ENCODE measurements around the gene SPTLC1.
"Not testable (repeated sequence)": the region's sequence is repeated elsewhere in the genome, so short reads cannot be mapped to it uniquely, and the experiment has no call there.

Gene SPTLC1

GRCh38 chr9:92115071-92115858 lies at the start of gene SPTLC1:
Gene SPTLC1, minus strand, starts transcription at chr9:92115413. Its CDS starts 43 bp downstream, at chr9:92115370.
- DNase-seq (ENCODE audit: low spot score in 2 of 2) (peak; percentile 91 to 92), ATAC-seq (replicated peaks; ENCODE audit: extremely low read depth, poor library complexity, severe bottlenecking) (peak; percentile 96)
- Mint-ChIP-seq H3K4me3 (peak within 1 kb of the TSS; percentile 99), H3K27ac (ENCODE audit: low read depth) (peak within 1 kb of the TSS; percentile 99), H3K9me3 (no peaks in the 10 kb centered on the region), H3K4me1 (peaks cover 39% of the 10 kb centered on the region), H3K27me3 (no peaks in the 10 kb centered on the region), H3K36me3 (ENCODE audit: insufficient read depth) (peaks cover 13% of the 10 kb centered on the region)

GRCh38 chr9:92164975-92165374 lies 49.8 kb upstream of the SPTLC1 start:
- Mint-ChIP-seq H3K4me1 (no peaks in the 10 kb centered on the region), H3K27ac (ENCODE audit: low read depth) (no peak overlapping the region)
- ATAC-seq (replicated peaks; ENCODE audit: extremely low read depth, poor library complexity, severe bottlenecking) = no peak

GRCh38 chr9:92164490-92164889 lies 49.3 kb upstream of the SPTLC1 start:
- DNase-seq (ENCODE audit: low spot score in 2 of 2) = no peak
- H3K9me3 Mint-ChIP-seq = peaks cover 18% of the 10 kb centered on the region
- no peak overlapping the region for H3K27ac Mint-ChIP-seq (ENCODE audit: low read depth)
- H3K4me3 Mint-ChIP-seq = no peak overlapping the region
- H3K4me1 Mint-ChIP-seq = no peaks in the 10 kb centered on the region
- peaks cover 46% of the 10 kb centered on the region for H3K27me3 Mint-ChIP-seq
- no peaks in the 10 kb centered on the region for H3K36me3 Mint-ChIP-seq (ENCODE audit: insufficient read depth)
- no peak for ATAC-seq (replicated peaks; ENCODE audit: extremely low read depth, poor library complexity, severe bottlenecking)

More at GRCh38 chr9:92164975-92165374, 49.8 kb upstream of the SPTLC1 start:
- H3K36me3 Mint-ChIP-seq (ENCODE audit: insufficient read depth) = no peaks in the 10 kb centered on the region
- peaks cover 41% of the 10 kb centered on the region for H3K27me3 Mint-ChIP-seq
- no peak overlapping the region for H3K4me3 Mint-ChIP-seq
- no peak for DNase-seq (ENCODE audit: low spot score in 2 of 2)
- H3K9me3 Mint-ChIP-seq = peaks cover 18% of the 10 kb centered on the region

- DNase-seq (ENCODE audit: low spot score in 2 of 2) (no peak), ATAC-seq (replicated peaks; ENCODE audit: extremely low read depth, poor library complexity, severe bottlenecking) (no peak)
- Mint-ChIP-seq H3K4me1 (no peaks in the 10 kb centered on the region), H3K9me3 (peaks cover 18% of the 10 kb centered on the region), H3K27me3 (peaks cover 58% of the 10 kb centered on the region), H3K27ac (ENCODE audit: low read depth) (no peak overlapping the region), H3K36me3 (ENCODE audit: insufficient read depth) (no peaks in the 10 kb centered on the region), H3K4me3 (no peak overlapping the region)
Observed at GRCh38 chr9:92163276-92163675, 48.1 kb upstream of the SPTLC1 start.

GRCh38 chr9:92160786-92161185 lies 45.6 kb upstream of the SPTLC1 start:
- H3K9me3 Mint-ChIP-seq = peaks cover 18% of the 10 kb centered on the region
- no peaks in the 10 kb centered on the region for H3K36me3 Mint-ChIP-seq (ENCODE audit: insufficient read depth)
- H3K4me3 Mint-ChIP-seq = no peak overlapping the region
- no peaks in the 10 kb centered on the region for H3K4me1 Mint-ChIP-seq
- ATAC-seq (replicated peaks; ENCODE audit: extremely low read depth, poor library complexity, severe bottlenecking) (no peak), DNase-seq (ENCODE audit: low spot score in 2 of 2) (no peak)
- peaks cover 69% of the 10 kb centered on the region for H3K27me3 Mint-ChIP-seq
- no peak overlapping the region for H3K27ac Mint-ChIP-seq (ENCODE audit: low read depth)

- Mint-ChIP-seq H3K27ac (ENCODE audit: low read depth) (no peak overlapping the region), H3K36me3 (ENCODE audit: insufficient read depth) (no peaks in the 10 kb centered on the region)
- no peak for ATAC-seq (replicated peaks; ENCODE audit: extremely low read depth, poor library complexity, severe bottlenecking)
Observed at GRCh38 chr9:92159058-92159457, 43.8 kb upstream of the SPTLC1 start.

GRCh38 chr9:92158097-92158601 lies 42.9 kb upstream of the SPTLC1 start:
- H3K27me3 Mint-ChIP-seq = peaks cover 56% of the 10 kb centered on the region
- no peak overlapping the region for H3K27ac Mint-ChIP-seq (ENCODE audit: low read depth)
- ATAC-seq (replicated peaks; ENCODE audit: extremely low read depth, poor library complexity, severe bottlenecking) (no peak), DNase-seq (ENCODE audit: low spot score in 2 of 2) (no peak)
- no peaks in the 10 kb centered on the region for H3K9me3 Mint-ChIP-seq
- no peak overlapping the region for H3K4me3 Mint-ChIP-seq
- H3K4me1 Mint-ChIP-seq = no peaks in the 10 kb centered on the region
- no peaks in the 10 kb centered on the region for H3K36me3 Mint-ChIP-seq (ENCODE audit: insufficient read depth)

More at GRCh38 chr9:92159058-92159457, 43.8 kb upstream of the SPTLC1 start:
- H3K4me3 Mint-ChIP-seq = no peak overlapping the region
- peaks cover 2% of the 10 kb centered on the region for H3K9me3 Mint-ChIP-seq
- H3K27me3 Mint-ChIP-seq = peaks cover 56% of the 10 kb centered on the region
- DNase-seq (ENCODE audit: low spot score in 2 of 2) = no peak
- H3K4me1 Mint-ChIP-seq = no peaks in the 10 kb centered on the region

- H3K4me1 Mint-ChIP-seq; H3K27ac Mint-ChIP-seq (ENCODE audit: low read depth); ATAC-seq (replicated peaks; ENCODE audit: extremely low read depth, poor library complexity, severe bottlenecking); H3K36me3 Mint-ChIP-seq (ENCODE audit: insufficient read depth); H3K9me3 Mint-ChIP-seq; DNase-seq (ENCODE audit: low spot score in 2 of 2); H3K4me3 Mint-ChIP-seq: not testable (repeated sequence)
- H3K27me3 Mint-ChIP-seq = peaks cover 48% of the 10 kb centered on the region
Observed at GRCh38 chr9:92155736-92156135, 40.5 kb upstream of the SPTLC1 start.

- H3K27ac Mint-ChIP-seq (ENCODE audit: low read depth) = no peak overlapping the region
- H3K4me3 Mint-ChIP-seq = no peak overlapping the region
- DNase-seq (ENCODE audit: low spot score in 2 of 2) (no peak), ATAC-seq (replicated peaks; ENCODE audit: extremely low read depth, poor library complexity, severe bottlenecking) (no peak)
- peaks cover 1% of the 10 kb centered on the region for H3K36me3 Mint-ChIP-seq (ENCODE audit: insufficient read depth)
- H3K4me1 Mint-ChIP-seq = no peaks in the 10 kb centered on the region
- peaks cover 48% of the 10 kb centered on the region for H3K27me3 Mint-ChIP-seq
- H3K9me3 Mint-ChIP-seq = no peaks in the 10 kb centered on the region
Observed at GRCh38 chr9:92155221-92155620, 40.0 kb upstream of the SPTLC1 start.

GRCh38 chr9:92153466-92154415 lies 38.5 kb upstream of the SPTLC1 start:
- DNase-seq (ENCODE audit: low spot score in 2 of 2); H3K27ac Mint-ChIP-seq (ENCODE audit: low read depth); ATAC-seq (replicated peaks; ENCODE audit: extremely low read depth, poor library complexity, severe bottlenecking); H3K4me1 Mint-ChIP-seq; H3K9me3 Mint-ChIP-seq; H3K4me3 Mint-ChIP-seq; H3K36me3 Mint-ChIP-seq (ENCODE audit: insufficient read depth): not testable (repeated sequence)
- H3K27me3 Mint-ChIP-seq = peaks cover 45% of the 10 kb centered on the region

GRCh38 chr9:92151691-92152393 lies 36.6 kb upstream of the SPTLC1 start:
- H3K4me1 Mint-ChIP-seq = no peaks in the 10 kb centered on the region
- H3K36me3 Mint-ChIP-seq (ENCODE audit: insufficient read depth) = peaks cover 1% of the 10 kb centered on the region
- H3K4me3 Mint-ChIP-seq = no peak overlapping the region
- H3K27me3 Mint-ChIP-seq = peaks cover 44% of the 10 kb centered on the region
- ATAC-seq (replicated peaks; ENCODE audit: extremely low read depth, poor library complexity, severe bottlenecking) = no peak
- H3K27ac Mint-ChIP-seq (ENCODE audit: low read depth) = no peak overlapping the region
- no peaks in the 10 kb centered on the region for H3K9me3 Mint-ChIP-seq
- DNase-seq (ENCODE audit: low spot score in 2 of 2) = no peak
